GM19467 (cell line): ENCODE data around the gene CCDC197.

Experiments
- ATAC-seq: cut with Tn5 transposase; IDR thresholded peaks from one replicate; pipeline ENCODE4 v1.9.1; 2021; ENCODE audit warnings: mild to moderate bottlenecking, moderate library complexity; ENCODE audit not compliant: unreplicated experiment

CCDC197 gene

GRCh38 chr14:94054936-94055335 lies 57.8 kb downstream of the CCDC197 start:
- ATAC-seq = no peak

GRCh38 chr14:94056579-94057308 lies 59.6 kb downstream of the CCDC197 start:
- peak; percentile 52 for ATAC-seq

- ATAC-seq = no peak
These were observed 61.1 kb downstream of the CCDC197 start for GRCh38 chr14:94058128-94058673.
